Measurements from ENCODE around the gene HOXA10.

Gene HOXA10

GRCh38 chr7:27184337-27185012 is 10.4 kb upstream of the HOXA10 start:
- no peak for TF ChIP-seq CTCF (IDR thresholded peaks at IDR 0.05; ENCODE audit: low read length, missing control alignments)
- H3K4me3 ChIP-seq (replicated peaks; ENCODE audit: low read depth, low read length), result peak overlapping the region; percentile 25
- DNase-seq (ENCODE audit: low read depth), result peak; percentile 13

- peak overlapping the region; percentile 25 for H3K4me3 ChIP-seq (replicated peaks; ENCODE audit: low read depth, low read length)
- DNase-seq (ENCODE audit: low read depth), result no peak
- TF ChIP-seq CTCF (IDR thresholded peaks at IDR 0.05; ENCODE audit: low read length, missing control alignments), result no peak
Observed at GRCh38 chr7:27183682-27184336, 9.7 kb upstream of the HOXA10 start.

GRCh38 chr7:27182861-27183681 is 9.0 kb upstream of the HOXA10 start:
- H3K4me3 ChIP-seq (replicated peaks; ENCODE audit: low read depth, low read length), result no peak overlapping the region
- no peak for TF ChIP-seq CTCF (IDR thresholded peaks at IDR 0.05; ENCODE audit: low read length, missing control alignments)
- DNase-seq (ENCODE audit: low read depth), result no peak

GRCh38 chr7:27182285-27182841 is 8.2 kb upstream of the HOXA10 start:
- H3K4me3 ChIP-seq (replicated peaks; ENCODE audit: low read depth, low read length), result no peak overlapping the region
- TF ChIP-seq CTCF (IDR thresholded peaks at IDR 0.05; ENCODE audit: low read length, missing control alignments), result no peak
- no peak for DNase-seq (ENCODE audit: low read depth)

GRCh38 chr7:27181795-27182275 is 7.7 kb upstream of the HOXA10 start:
- no peak for TF ChIP-seq CTCF (IDR thresholded peaks at IDR 0.05; ENCODE audit: low read length, missing control alignments)
- H3K4me3 ChIP-seq (replicated peaks; ENCODE audit: low read depth, low read length), result no peak overlapping the region
- DNase-seq (ENCODE audit: low read depth), result no peak

GRCh38 chr7:27180431-27181420 is 6.6 kb upstream of the HOXA10 start:
- no peak for DNase-seq (ENCODE audit: low read depth)
- no peak overlapping the region for H3K4me3 ChIP-seq (replicated peaks; ENCODE audit: low read depth, low read length)
- TF ChIP-seq CTCF (IDR thresholded peaks at IDR 0.05; ENCODE audit: low read length, missing control alignments), result no peak

Data from fibroblast of pulmonary artery (primary cell).